Measurements from ENCODE around the gene CPE. TPM values are rescaled to one million over a fixed set of nuclear protein-coding genes. Genes with fewer than 3 reads are reported as not detected.

Gene CPE
- total RNA-seq, 2 experiments from 2014 or later = not detected

DNA sequence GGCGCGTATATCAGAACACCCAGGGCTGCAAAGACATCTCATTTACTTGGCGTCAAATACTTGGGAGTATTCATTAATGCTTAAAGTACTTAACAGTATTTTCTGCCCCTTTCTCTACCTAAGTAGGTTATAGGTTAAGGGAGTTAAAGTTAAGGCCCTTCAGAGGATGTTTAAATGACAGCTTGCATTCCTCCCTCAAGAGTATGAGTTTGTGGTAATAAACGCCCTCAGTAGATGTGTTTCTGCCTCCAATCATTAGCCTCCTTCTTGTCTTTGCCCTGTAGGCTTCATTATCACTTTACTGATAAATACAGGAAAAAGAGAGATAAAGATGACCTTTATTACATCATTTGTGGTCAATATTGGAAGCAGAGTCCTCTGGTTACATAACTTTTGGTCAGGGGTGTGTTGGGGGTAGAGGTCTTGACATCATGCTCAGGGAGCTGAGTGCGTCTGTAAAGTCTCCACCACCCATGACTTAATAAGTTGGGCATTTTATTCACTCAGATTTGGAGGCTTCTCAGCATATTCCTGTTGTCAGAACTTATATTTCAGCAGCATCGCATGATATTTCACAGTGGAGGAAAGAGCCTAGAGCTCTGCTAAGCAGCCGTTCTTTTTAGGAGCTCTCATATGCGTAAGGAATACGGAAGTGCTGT is 145.9 kb downstream of the CPE start:
- H2AFZ ChIP-seq (ENCODE audit: low read length) = no peak overlapping the region
- no peak for TF ChIP-seq EZH2phosphoT487 (IDR thresholded peaks at IDR 0.05; ENCODE audit: borderline replicate concordance, low read depth, low read length)
- TF ChIP-seq, protein P1, sequence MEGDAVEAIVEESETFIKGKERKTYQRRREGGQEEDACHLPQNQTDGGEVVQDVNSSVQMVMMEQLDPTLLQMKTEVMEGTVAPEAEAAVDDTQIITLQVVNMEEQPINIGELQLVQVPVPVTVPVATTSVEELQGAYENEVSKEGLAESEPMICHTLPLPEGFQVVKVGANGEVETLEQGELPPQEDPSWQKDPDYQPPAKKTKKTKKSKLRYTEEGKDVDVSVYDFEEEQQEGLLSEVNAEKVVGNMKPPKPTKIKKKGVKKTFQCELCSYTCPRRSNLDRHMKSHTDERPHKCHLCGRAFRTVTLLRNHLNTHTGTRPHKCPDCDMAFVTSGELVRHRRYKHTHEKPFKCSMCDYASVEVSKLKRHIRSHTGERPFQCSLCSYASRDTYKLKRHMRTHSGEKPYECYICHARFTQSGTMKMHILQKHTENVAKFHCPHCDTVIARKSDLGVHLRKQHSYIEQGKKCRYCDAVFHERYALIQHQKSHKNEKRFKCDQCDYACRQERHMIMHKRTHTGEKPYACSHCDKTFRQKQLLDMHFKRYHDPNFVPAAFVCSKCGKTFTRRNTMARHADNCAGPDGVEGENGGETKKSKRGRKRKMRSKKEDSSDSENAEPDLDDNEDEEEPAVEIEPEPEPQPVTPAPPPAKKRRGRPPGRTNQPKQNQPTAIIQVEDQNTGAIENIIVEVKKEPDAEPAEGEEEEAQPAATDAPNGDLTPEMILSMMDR (conservative IDR thresholded peaks at IDR 0.05; ENCODE audit: low read length) = no peak
- no peaks in the 10 kb centered on the region for H3K4me1 ChIP-seq (ENCODE audit: insufficient read depth, low read length, poor library complexity, severe bottlenecking)
- no peak overlapping the region for H3K4me3 ChIP-seq (ENCODE audit: low read depth, low read length, poor library complexity, severe bottlenecking)
- H3K9me2 ChIP-seq (ENCODE audit: insufficient read depth, low read length) = no peaks in the 10 kb centered on the region
- DNase-seq (ENCODE audit: low spot score) = no peak
- intact Hi-C loops (cut with micrococcal nuclease; ENCODE audit: unreplicated experiment) = no loop called here
- no peak overlapping the region for H3K27ac ChIP-seq (ENCODE audit: low read depth, low read length, poor library complexity, severe bottlenecking)
- POLR2A ChIA-PET = interaction anchor here (0.5 to 1.6 kb wide), 2 partner anchors 17 to 35 kb away, joined by 3 to 5 read pairs; no protein-coding TSS in a partner anchor
- no peaks in the 10 kb centered on the region for H3K79me2 ChIP-seq (ENCODE audit: insufficient read depth, low read depth, low read length)
- H3K9me3 ChIP-seq (ENCODE audit: low read length) = no peaks in the 10 kb centered on the region
- H3K36me3 ChIP-seq (ENCODE audit: insufficient read depth, low read length) = no peaks in the 10 kb centered on the region
- no peak overlapping the region for H3K4me2 ChIP-seq (ENCODE audit: low read length)
- CTCF ChIA-PET (ENCODE audit: unreplicated experiment) = no interaction called here
- H4K20me1 ChIP-seq (ENCODE audit: insufficient read depth, low read length) = no peaks in the 10 kb centered on the region
- BruUV-seq (replicated peaks) = no TSS peak

DNA sequence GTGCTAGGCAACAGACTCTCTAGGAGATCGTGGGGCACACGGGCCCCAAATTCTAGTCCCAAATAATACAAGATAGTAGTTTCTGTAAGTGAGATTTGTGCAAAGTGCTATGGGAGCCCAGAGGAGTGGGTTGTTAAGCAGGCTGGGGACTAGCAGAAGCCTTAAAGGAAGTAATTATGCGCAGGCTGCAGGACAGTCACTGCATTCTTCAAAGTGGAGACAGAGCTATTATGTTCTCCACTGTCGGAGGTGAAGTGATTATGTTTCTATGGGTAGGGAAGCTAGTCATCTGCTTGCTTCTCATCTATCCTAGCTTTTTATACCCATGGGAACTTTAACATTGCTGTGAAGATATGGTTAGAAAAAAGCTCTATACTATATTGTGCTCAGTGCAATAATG is 154.2 kb downstream of the CPE start:
- Histone ChIP-seq H3K4me3 (ENCODE audit: low read depth, low read length, poor library complexity, severe bottlenecking) (no peak overlapping the region), H3K4me1 (ENCODE audit: insufficient read depth, low read length, poor library complexity, severe bottlenecking) (no peaks in the 10 kb centered on the region), H3K36me3 (ENCODE audit: insufficient read depth, low read length) (no peaks in the 10 kb centered on the region), H4K20me1 (ENCODE audit: insufficient read depth, low read length) (no peaks in the 10 kb centered on the region), H3K9me2 (ENCODE audit: insufficient read depth, low read length) (no peaks in the 10 kb centered on the region), H3K27ac (ENCODE audit: low read depth, low read length, poor library complexity, severe bottlenecking) (no peak overlapping the region), H3K4me2 (ENCODE audit: low read length) (no peak overlapping the region), H3K79me2 (ENCODE audit: insufficient read depth, low read depth, low read length) (no peaks in the 10 kb centered on the region), H3K9me3 (ENCODE audit: low read length) (no peaks in the 10 kb centered on the region), H2AFZ (ENCODE audit: low read length) (no peak overlapping the region)
- no peak for TF ChIP-seq EZH2phosphoT487 (IDR thresholded peaks at IDR 0.05; ENCODE audit: borderline replicate concordance, low read depth, low read length)
- TF ChIP-seq, protein P1 (conservative IDR thresholded peaks at IDR 0.05; ENCODE audit: low read length) = no peak
- ChIA-PET POLR2A (interaction anchor here (0.7 kb wide), 1 partner anchor 10 kb away, joined by 3 read pairs; no protein-coding TSS in a partner anchor), CTCF (ENCODE audit: unreplicated experiment) (no interaction called here)
- no peak for DNase-seq (ENCODE audit: low spot score)
- intact Hi-C loops (cut with micrococcal nuclease; ENCODE audit: unreplicated experiment) = loop anchor here (10.0 kb wide), 1 partner anchor 332 kb away; no protein-coding TSS in a partner anchor
- no TSS peak for BruUV-seq (replicated peaks)

DNA sequence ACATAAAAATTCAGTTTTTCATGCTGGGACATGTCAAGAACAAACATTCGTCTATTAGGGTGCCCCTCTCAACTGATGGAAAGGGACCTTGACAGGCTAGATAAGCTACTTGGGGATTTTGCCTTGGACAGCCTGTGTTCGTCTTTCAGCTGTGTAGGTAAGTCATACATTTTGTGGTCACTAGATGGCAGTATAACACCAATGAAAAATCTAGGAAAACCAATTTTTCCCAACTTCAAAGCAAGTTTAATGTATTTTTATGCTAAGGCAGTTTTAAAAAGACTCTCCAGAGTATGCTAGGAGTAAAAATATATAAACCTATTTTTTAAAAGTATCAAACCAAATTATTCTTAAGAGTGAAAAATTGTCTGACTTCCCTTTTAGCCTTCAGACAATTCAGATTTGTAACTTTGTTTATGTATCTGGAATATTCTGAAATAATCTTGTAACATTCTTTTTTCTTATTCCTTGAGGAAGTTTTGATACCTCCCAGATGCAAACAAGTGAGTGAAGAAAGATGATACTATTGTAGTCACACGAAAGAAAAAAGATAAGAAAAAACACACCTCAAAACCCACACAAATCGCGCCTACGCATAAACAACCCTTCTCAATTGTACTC is 158.3 kb downstream of the CPE start:
- Histone ChIP-seq H3K27ac (ENCODE audit: low read depth, low read length, poor library complexity, severe bottlenecking) (no peak overlapping the region), H3K9me3 (ENCODE audit: low read length) (no peaks in the 10 kb centered on the region), H3K4me3 (ENCODE audit: low read depth, low read length, poor library complexity, severe bottlenecking) (no peak overlapping the region), H4K20me1 (ENCODE audit: insufficient read depth, low read length) (no peaks in the 10 kb centered on the region), H3K4me2 (ENCODE audit: low read length) (no peak overlapping the region), H3K4me1 (ENCODE audit: insufficient read depth, low read length, poor library complexity, severe bottlenecking) (no peaks in the 10 kb centered on the region), H2AFZ (ENCODE audit: low read length) (no peak overlapping the region), H3K79me2 (ENCODE audit: insufficient read depth, low read depth, low read length) (no peaks in the 10 kb centered on the region), H3K9me2 (ENCODE audit: insufficient read depth, low read length) (no peaks in the 10 kb centered on the region), H3K36me3 (ENCODE audit: insufficient read depth, low read length) (no peaks in the 10 kb centered on the region)
- intact Hi-C loops (cut with micrococcal nuclease; ENCODE audit: unreplicated experiment) = loop anchor here (1.0 to 10.0 kb wide), 3 partner anchors 328 to 716 kb away; no protein-coding TSS in a partner anchor
- ChIA-PET POLR2A (no interaction called here), CTCF (ENCODE audit: unreplicated experiment) (interaction anchor here (1.0 kb wide), 1 partner anchor 716 kb away, joined by 3 read pairs; no protein-coding TSS in a partner anchor)
- BruUV-seq (replicated peaks) = no TSS peak
- no peak for TF ChIP-seq EZH2phosphoT487 (IDR thresholded peaks at IDR 0.05; ENCODE audit: borderline replicate concordance, low read depth, low read length)
- TF ChIP-seq, protein P1 (conservative IDR thresholded peaks at IDR 0.05; ENCODE audit: low read length) = peak; percentile 91
- DNase-seq (ENCODE audit: low spot score) = peak; percentile 52
